ENCODE data around the gene TBXAS1. TPM values are rescaled to one million over a fixed set of nuclear protein-coding genes. Genes with fewer than 3 reads are reported as not detected.

The TBXAS1 gene
- total and polyA plus RNA-seq, 4 donors: 4.1 to 22.4 (median 12.2) TPM

- WGBS: 96% methylated on average over 12 of the region's 12 CpGs
- Histone ChIP-seq H3K9ac (ENCODE audit: low read depth in 1 of 2, low read length in 2 of 2) (no peak overlapping the region), H3K27me3 (ENCODE audit: control insufficient read depth in 4 of 4, insufficient read depth in 4 of 4, low read length in 3 of 4) (no peaks in the 10 kb centered on the region), H3K36me3 (ENCODE audit: control insufficient read depth in 4 of 4, insufficient read depth in 3 of 4, low read depth in 1 of 4, low read length in 3 of 4) (peaks cover 11 to 25% (median 18%) of the 10 kb centered on the region in 4 donors), H3K27ac (ENCODE audit: low read depth in 1 of 2, low read length in 2 of 2) (no peak overlapping the region), H3K4me3 (ENCODE audit: low read depth in 1 of 3, low read length in 3 of 3) (no peak overlapping the region), H3K4me1 (ENCODE audit: control insufficient read depth in 4 of 4, insufficient read depth in 4 of 4, low read length in 3 of 4) (peaks cover 0 to 10% (median 6%) of the 10 kb centered on the region in 4 donors), H3K9me3 (ENCODE audit: control insufficient read depth in 4 of 4, low read length in 3 of 4) (no peaks in the 10 kb centered on the region)
- DNase-seq (ENCODE audit: low spot score): no peak
- TF ChIP-seq ZBTB33 (IDR thresholded peaks at IDR 0.05) (no peak), CTCF (IDR thresholded peaks at IDR 0.05; ENCODE audit: low read depth, low read length, missing input control) (no peak)
Observed at GRCh38 chr7:140041659-140042385, 212.8 kb downstream of the TBXAS1 start.

GRCh38 chr7:140042386-140042670 lies 213.3 kb downstream of the TBXAS1 start:
- Histone ChIP-seq H3K27ac (ENCODE audit: low read depth in 1 of 2, low read length in 2 of 2) (no peak overlapping the region), H3K27me3 (ENCODE audit: control insufficient read depth in 4 of 4, insufficient read depth in 4 of 4, low read length in 3 of 4) (no peaks in the 10 kb centered on the region), H3K36me3 (ENCODE audit: control insufficient read depth in 4 of 4, insufficient read depth in 3 of 4, low read depth in 1 of 4, low read length in 3 of 4) (peaks cover 11 to 23% (median 16%) of the 10 kb centered on the region in 4 donors), H3K4me1 (ENCODE audit: control insufficient read depth in 4 of 4, insufficient read depth in 4 of 4, low read length in 3 of 4) (peaks cover 0 to 10% (median 6%) of the 10 kb centered on the region in 4 donors), H3K4me3 (ENCODE audit: low read depth in 1 of 3, low read length in 3 of 3) (no peak overlapping the region), H3K9me3 (ENCODE audit: control insufficient read depth in 4 of 4, low read length in 3 of 4) (no peaks in the 10 kb centered on the region), H3K9ac (ENCODE audit: low read depth in 1 of 2, low read length in 2 of 2) (no peak overlapping the region)
- TF ChIP-seq JUND (IDR thresholded peaks at IDR 0.05) (no peak), FOXA1 (IDR thresholded peaks at IDR 0.05) (no peak), YY1 (IDR thresholded peaks at IDR 0.05) (no peak), ZBTB33 (IDR thresholded peaks at IDR 0.05) (no peak), HNF4A (conservative IDR thresholded peaks at IDR 0.05) (no peak), GABPA (IDR thresholded peaks at IDR 0.05 in 1 of 2, conservative IDR thresholded peaks at IDR 0.05 in 1 of 2) (no peak), TAF1 (conservative IDR thresholded peaks at IDR 0.05) (no peak), FOXA2 (IDR thresholded peaks at IDR 0.05) (no peak), RXRA (IDR thresholded peaks at IDR 0.05) (no peak), ATF3 (IDR thresholded peaks at IDR 0.05) (no peak), REST (IDR thresholded peaks at IDR 0.05) (no peak)
- DNase-seq (ENCODE audit: low spot score): no peak
- WGBS: 95% methylated on average over 10 of the region's 10 CpGs

Measured in liver (tissue), 9 donors.